Activated T-cell treated with anti-CD3 and anti-CD28 coated beads, Interleukin-2, amount 50 U/mL, for 24 hours (primary cell): ENCODE results near the gene ST6GALNAC1.
"Not testable (repeated sequence)": the region's sequence is repeated elsewhere in the genome, so short reads cannot be mapped to it uniquely, and the experiment has no call there.

Experiments
- DNase-seq: peaks from one replicate; pipeline ENCODE4 v3.0.0-alpha.2; 2020
- H3K27ac Mint-ChIP-seq: 2 replicates; pipeline ENCODE4 v1.8.0; 2020; ENCODE audit warnings: mild to moderate bottlenecking, mixed read lengths
- H3K27me3 Mint-ChIP-seq: 2 replicates; pipeline ENCODE4 v1.8.0; 2020; ENCODE audit warnings: mixed read lengths
- H3K36me3 Mint-ChIP-seq: 2 replicates; pipeline ENCODE4 v1.8.0; 2020; ENCODE audit warnings: low read depth, mixed read lengths
- H3K4me1 Mint-ChIP-seq: 2 replicates; pipeline ENCODE4 v1.8.0; 2020; ENCODE audit warnings: low read depth, mixed read lengths
- H3K4me3 Mint-ChIP-seq: 2 replicates; pipeline ENCODE4 v1.8.0; 2020; ENCODE audit warnings: mild to moderate bottlenecking, moderate library complexity, mixed read lengths
- H3K9me3 Mint-ChIP-seq: 2 replicates; pipeline ENCODE4 v1.8.0; 2020; ENCODE audit warnings: mixed read lengths

The ST6GALNAC1 gene

DNA sequence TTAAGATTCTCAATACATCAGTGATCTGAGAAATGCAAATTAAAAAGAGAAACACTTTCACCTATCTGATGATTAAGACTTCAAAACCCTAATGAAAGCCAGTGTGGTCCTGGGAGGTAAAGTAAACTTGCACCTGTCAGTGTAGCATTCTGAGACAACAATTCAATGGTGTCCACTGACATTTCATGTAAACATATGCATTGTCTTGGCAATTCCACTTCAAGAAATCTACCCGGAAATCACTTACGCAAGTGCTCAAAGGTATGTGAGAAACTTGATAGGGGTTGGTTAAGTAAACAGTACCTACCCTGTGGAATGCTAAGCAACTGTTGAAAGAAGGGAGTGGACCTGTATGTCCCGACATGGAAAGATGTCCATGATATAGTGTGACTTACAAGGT, 2.1 kb downstream of the ST6GALNAC1 start:
- H3K27me3 Mint-ChIP-seq = no peaks in the 10 kb centered on the region
- H3K36me3 Mint-ChIP-seq = no peaks in the 10 kb centered on the region
- DNase-seq = no peak
- peaks cover 1% of the 10 kb centered on the region for H3K9me3 Mint-ChIP-seq
- H3K4me1 Mint-ChIP-seq = peaks cover 25% of the 10 kb centered on the region
- no peak overlapping the region for H3K27ac Mint-ChIP-seq
- H3K4me3 Mint-ChIP-seq = no peak overlapping the region

DNA sequence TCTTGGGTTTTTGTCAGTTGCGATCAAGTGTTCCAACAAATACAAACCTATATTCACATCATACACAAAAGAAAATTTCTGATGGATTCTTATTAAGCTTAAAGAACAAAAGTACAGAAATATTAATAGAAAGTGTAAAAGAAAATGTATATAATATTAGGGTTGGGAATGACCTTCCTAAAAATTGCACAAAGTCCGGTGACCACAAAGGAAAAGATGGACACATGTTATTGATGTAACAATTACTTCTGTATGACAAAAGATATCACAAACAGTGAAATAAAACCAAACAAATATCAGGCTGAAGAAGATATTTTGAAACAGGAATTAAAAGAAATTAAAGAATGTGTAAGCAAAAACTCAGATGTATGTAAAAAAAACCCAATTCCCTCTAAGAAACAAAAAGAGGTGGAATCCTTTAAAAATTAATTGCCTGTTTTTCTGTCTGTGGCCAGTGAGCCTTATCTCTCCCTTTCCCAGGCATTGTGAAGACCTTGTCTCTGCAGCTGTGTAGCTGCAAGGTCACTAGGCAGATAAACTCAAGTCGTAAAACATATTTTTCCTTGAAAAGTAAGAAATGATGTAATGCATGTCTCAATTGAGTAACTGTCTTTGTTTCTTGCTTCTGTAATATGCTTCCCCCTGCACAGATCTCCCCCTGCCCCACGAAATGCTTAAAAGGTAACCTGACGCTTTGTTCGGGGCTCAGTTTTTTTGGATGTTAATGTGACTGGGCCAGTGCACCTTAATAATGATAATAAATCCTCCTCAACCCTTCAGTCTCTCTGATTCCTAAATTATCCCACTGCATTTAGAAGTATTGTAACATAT, 2.8 kb downstream of the ST6GALNAC1 start:
- H3K4me1 Mint-ChIP-seq = peaks cover 25% of the 10 kb centered on the region
- H3K27me3 Mint-ChIP-seq = no peaks in the 10 kb centered on the region
- H3K9me3 Mint-ChIP-seq = no peaks in the 10 kb centered on the region
- H3K36me3 Mint-ChIP-seq = no peaks in the 10 kb centered on the region
- H3K4me3 Mint-ChIP-seq = no peak overlapping the region
- H3K27ac Mint-ChIP-seq = no peak overlapping the region
- no peak for DNase-seq

GRCh38 chr17:76638263-76638662, 5.3 kb downstream of the ST6GALNAC1 start:
- Mint-ChIP-seq H3K9me3 (no peaks in the 10 kb centered on the region), H3K4me3 (no peak overlapping the region), H3K36me3 (no peaks in the 10 kb centered on the region), H3K4me1 (peaks cover 14% of the 10 kb centered on the region), H3K27ac (no peak overlapping the region), H3K27me3 (no peaks in the 10 kb centered on the region)
- no peak for DNase-seq

DNA sequence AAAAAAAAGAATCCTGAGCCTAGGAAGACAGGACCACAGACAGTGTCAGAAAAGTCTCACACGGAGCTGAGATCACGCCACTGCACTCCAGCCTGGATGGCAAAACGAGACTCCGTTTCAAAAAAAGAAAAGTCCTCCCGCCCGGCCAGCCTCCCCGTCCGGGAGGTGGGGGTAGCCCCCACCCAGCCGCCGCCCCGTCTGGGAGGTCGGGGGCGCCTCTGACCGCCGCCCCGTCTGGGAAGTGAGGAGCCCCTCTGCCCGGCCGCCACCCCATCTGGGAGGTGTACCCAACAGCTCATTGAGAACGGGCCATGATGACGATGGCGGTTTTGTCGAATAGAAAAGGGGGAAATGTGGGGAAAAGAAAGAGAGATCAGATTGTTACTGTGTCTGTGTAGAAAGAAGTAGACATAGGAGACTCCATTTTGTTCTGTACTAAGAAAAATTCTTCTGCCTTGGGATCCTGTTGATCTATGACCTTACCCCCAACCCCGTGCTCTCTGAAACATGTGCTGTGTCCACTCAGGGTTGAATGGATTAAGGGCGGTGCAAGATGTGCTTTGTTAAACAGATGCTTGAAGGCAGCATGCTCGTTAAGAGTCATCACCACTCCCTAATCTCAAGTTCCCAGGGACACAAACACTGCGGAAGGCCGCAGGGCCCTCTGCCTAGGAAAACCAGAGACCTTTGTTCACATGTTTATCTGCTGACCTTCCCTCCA, 6.9 kb downstream of the ST6GALNAC1 start:
- DNase-seq, H3K27me3 Mint-ChIP-seq, H3K27ac Mint-ChIP-seq, H3K9me3 Mint-ChIP-seq, H3K4me3 Mint-ChIP-seq, H3K36me3 Mint-ChIP-seq: not testable (repeated sequence)
- peaks cover 14% of the 10 kb centered on the region for H3K4me1 Mint-ChIP-seq

GRCh38 chr17:76635659-76636360, 7.7 kb downstream of the ST6GALNAC1 start:
- Mint-ChIP-seq H3K9me3 (no peaks in the 10 kb centered on the region), H3K27ac (no peak overlapping the region), H3K27me3 (no peaks in the 10 kb centered on the region), H3K4me3 (no peak overlapping the region), H3K4me1 (peaks cover 9% of the 10 kb centered on the region), H3K36me3 (no peaks in the 10 kb centered on the region)
- DNase-seq = no peak

- no peak for DNase-seq
- H3K9me3 Mint-ChIP-seq = no peaks in the 10 kb centered on the region
- H3K36me3 Mint-ChIP-seq = no peaks in the 10 kb centered on the region
- no peak overlapping the region for H3K4me3 Mint-ChIP-seq
- H3K27me3 Mint-ChIP-seq = no peaks in the 10 kb centered on the region
- H3K27ac Mint-ChIP-seq = no peak overlapping the region
- H3K4me1 Mint-ChIP-seq = peaks cover 9% of the 10 kb centered on the region
Measured at GRCh38 chr17:76635039-76635438, 8.5 kb downstream of the ST6GALNAC1 start.

GRCh38 chr17:76633628-76634328, 9.8 kb downstream of the ST6GALNAC1 start:
- Mint-ChIP-seq H3K4me3 (no peak overlapping the region), H3K4me1 (peaks cover 9% of the 10 kb centered on the region), H3K9me3 (no peaks in the 10 kb centered on the region), H3K36me3 (no peaks in the 10 kb centered on the region), H3K27ac (no peak overlapping the region), H3K27me3 (no peaks in the 10 kb centered on the region)
- no peak for DNase-seq

DNA sequence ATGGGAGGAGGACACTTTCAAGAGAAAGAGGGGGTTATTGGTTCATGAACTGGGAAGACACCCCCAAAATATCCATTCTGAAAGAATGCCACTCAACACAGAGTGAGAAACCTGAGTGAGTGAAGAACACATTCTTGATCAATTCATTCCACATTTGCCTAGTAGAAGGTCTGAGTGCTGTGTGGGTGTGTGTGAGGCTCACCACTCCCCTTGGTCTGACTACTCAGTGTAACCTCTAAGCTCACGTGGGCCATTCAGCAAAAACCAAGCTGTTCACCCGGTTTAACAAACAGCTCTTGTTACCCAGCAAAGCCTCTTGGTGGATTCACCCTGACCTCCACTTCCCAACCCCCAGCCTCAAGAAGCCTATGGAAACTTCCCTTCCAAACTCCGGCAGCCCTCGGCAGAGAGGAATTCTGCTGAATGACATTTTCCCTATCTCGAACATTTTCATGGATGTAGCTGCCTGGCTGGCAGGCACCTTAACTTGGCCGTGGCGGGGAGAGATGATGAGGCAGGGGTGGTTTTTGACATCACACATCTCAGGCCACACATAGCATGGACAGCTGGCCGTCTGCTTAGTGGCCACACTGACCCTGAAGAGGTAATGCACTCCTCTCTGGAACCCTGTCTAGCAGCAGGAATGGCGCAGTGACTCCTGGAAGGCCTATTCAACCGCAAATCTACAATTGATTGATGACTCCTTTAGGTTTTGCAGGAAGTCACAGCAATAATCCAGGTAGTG, 11.6 kb downstream of the ST6GALNAC1 start:
- no peak overlapping the region for H3K4me3 Mint-ChIP-seq
- no peaks in the 10 kb centered on the region for H3K27me3 Mint-ChIP-seq
- no peaks in the 10 kb centered on the region for H3K36me3 Mint-ChIP-seq
- DNase-seq = no peak
- no peaks in the 10 kb centered on the region for H3K9me3 Mint-ChIP-seq
- peaks cover 9% of the 10 kb centered on the region for H3K4me1 Mint-ChIP-seq
- no peak overlapping the region for H3K27ac Mint-ChIP-seq

DNA sequence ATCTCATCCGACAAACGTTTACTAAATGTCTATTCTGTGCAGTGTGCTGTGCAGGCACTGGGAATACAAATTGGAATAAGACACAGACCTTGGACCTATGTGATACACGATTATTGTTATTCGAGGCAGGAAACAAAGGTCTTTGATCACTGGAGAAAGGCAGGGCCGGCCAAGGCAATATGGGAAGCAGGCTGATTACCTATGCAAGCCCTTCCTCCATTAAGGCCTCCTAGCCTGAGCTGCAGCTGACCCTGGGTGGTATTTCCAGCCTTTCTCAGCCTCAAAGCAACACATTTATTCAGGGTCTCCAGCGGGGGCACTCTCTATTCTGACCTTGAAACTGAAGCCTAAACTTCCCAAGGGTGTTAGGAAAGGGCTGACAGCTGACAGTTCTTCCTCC, 13.4 kb downstream of the ST6GALNAC1 start:
- Mint-ChIP-seq H3K36me3 (no peaks in the 10 kb centered on the region), H3K4me1 (peaks cover 9% of the 10 kb centered on the region), H3K9me3 (no peaks in the 10 kb centered on the region), H3K4me3 (no peak overlapping the region), H3K27me3 (no peaks in the 10 kb centered on the region), H3K27ac (no peak overlapping the region)
- DNase-seq = no peak

DNA sequence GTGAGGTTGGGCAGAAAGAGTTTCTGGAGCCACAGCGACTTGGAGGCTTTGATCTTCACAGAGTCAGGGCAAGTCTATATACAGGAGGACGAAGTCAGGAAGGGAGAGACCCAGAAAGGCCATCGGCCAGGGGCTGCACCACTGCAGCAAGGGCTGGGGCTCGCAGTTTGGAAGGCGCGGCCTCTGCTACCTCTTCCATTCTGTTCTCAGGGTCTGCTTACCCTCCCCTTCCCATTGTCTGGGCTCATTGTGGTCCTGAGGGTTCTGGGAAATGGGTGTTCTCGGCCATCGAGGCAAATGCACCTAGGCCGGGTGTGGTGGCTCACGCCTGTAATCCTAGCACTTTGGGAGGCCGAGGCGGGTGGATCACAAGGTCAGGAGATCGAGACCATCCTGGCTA, 16.0 kb downstream of the ST6GALNAC1 start:
- no peaks in the 10 kb centered on the region for H3K27me3 Mint-ChIP-seq
- H3K36me3 Mint-ChIP-seq = no peaks in the 10 kb centered on the region
- peaks cover 16% of the 10 kb centered on the region for H3K4me1 Mint-ChIP-seq
- no peak overlapping the region for H3K27ac Mint-ChIP-seq
- no peak overlapping the region for H3K4me3 Mint-ChIP-seq
- no peaks in the 10 kb centered on the region for H3K9me3 Mint-ChIP-seq
- no peak for DNase-seq

- Mint-ChIP-seq H3K27me3 (no peaks in the 10 kb centered on the region), H3K4me3 (no peak overlapping the region), H3K9me3 (no peaks in the 10 kb centered on the region), H3K36me3 (no peaks in the 10 kb centered on the region), H3K27ac (no peak overlapping the region), H3K4me1 (peaks cover 8% of the 10 kb centered on the region)
- no peak for DNase-seq
Measured at GRCh38 chr17:76626442-76626841, 17.1 kb downstream of the ST6GALNAC1 start.

DNA sequence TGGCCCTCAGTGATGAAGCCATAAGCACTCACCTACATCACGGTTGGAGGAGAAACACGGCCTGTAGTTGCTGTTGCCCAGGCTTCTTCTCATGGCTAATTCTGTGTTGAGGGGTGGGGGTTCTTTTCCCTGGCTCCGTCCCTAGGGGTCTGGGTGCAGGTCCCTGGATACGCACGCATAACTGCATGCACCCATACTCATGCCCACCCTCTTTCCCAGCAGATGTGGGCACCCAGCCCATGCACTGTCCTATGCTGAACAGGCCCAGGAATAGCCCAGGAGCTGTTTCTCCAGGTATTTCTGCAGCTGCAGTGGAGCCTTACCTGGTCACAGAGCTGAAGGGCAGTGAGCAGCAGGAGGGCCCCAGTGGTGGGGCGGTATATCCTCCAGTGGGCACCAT, 18.1 kb downstream of the ST6GALNAC1 start:
- Mint-ChIP-seq H3K9me3 (no peaks in the 10 kb centered on the region), H3K4me1 (peaks cover 7% of the 10 kb centered on the region), H3K36me3 (no peaks in the 10 kb centered on the region), H3K27ac (no peak overlapping the region), H3K4me3 (no peak overlapping the region), H3K27me3 (no peaks in the 10 kb centered on the region)
- DNase-seq = no peak

- no peak overlapping the region for H3K27ac Mint-ChIP-seq
- H3K27me3 Mint-ChIP-seq = no peaks in the 10 kb centered on the region
- H3K36me3 Mint-ChIP-seq = no peaks in the 10 kb centered on the region
- H3K4me3 Mint-ChIP-seq = no peak overlapping the region
- no peaks in the 10 kb centered on the region for H3K9me3 Mint-ChIP-seq
- DNase-seq = peak; percentile 85
- H3K4me1 Mint-ChIP-seq = peaks cover 7% of the 10 kb centered on the region
Measured at GRCh38 chr17:76623271-76624146, 20.0 kb downstream of the ST6GALNAC1 start.
